MCF 10A (cell line): ENCODE data around the gene SHANK3. TPM values are rescaled to one million over a fixed set of nuclear protein-coding genes. Genes with fewer than 3 reads are reported as not detected.

ENCODE experiments used
- BruUV-seq: library from RNA; stranded (reverse); fragments of 400-500 nt; replicated peaks from 2 replicates; lab custom pipeline; 2021; lab: Mats Ljungman, UMichigan
- CTCF ChIA-PET: fragments of 300-600 bp; sonication (Branson Sonifier 250); formaldehyde crosslinking; extraction: SDS; loops from one replicate; lab custom pipeline; 2021; ENCODE audit warnings: antibody characterized with exemption, inconsistent platforms; lab: Yijun Ruan, JAX
- POLR2A ChIA-PET: fragments of 300-600, 350-650 bp; sonication (Branson Sonifier 250); formaldehyde crosslinking; extraction: SDS; loops from one replicate; lab custom pipeline; 2020; ENCODE audit warnings: antibody characterized with exemption, inconsistent platforms; lab: Yijun Ruan, JAX
- DNase-seq: peaks from one replicate; pipeline ENCODE4 v3.0.0-alpha.2; 2018; ENCODE audit not compliant: unreplicated experiment
- H3K27ac Mint-ChIP-seq: one replicate; pipeline ENCODE4 v1.8.0; 2022; ENCODE audit warnings: mild to moderate bottlenecking, low read depth, mixed read lengths; ENCODE audit not compliant: unreplicated experiment
- H3K27me3 Mint-ChIP-seq: one replicate; pipeline ENCODE4 v1.8.0; 2022; ENCODE audit warnings: mixed read lengths; ENCODE audit not compliant: insufficient read depth, unreplicated experiment
- H3K36me3 Mint-ChIP-seq: one replicate; pipeline ENCODE4 v1.8.0; 2022; ENCODE audit warnings: mild to moderate bottlenecking, moderate library complexity, mixed read lengths; ENCODE audit not compliant: insufficient read depth, unreplicated experiment
- H3K4me1 Mint-ChIP-seq: one replicate; pipeline ENCODE4 v1.8.0; 2022; ENCODE audit warnings: mixed read lengths; ENCODE audit not compliant: insufficient read depth, unreplicated experiment
- H3K4me3 Mint-ChIP-seq: one replicate; pipeline ENCODE4 v1.8.0; 2022; ENCODE audit warnings: mild to moderate bottlenecking, moderate library complexity, mixed read lengths; ENCODE audit not compliant: unreplicated experiment
- H3K9me3 Mint-ChIP-seq: one replicate; pipeline ENCODE4 v1.8.0; 2022; ENCODE audit warnings: mixed read lengths; ENCODE audit not compliant: unreplicated experiment
- intact Hi-C: fragments of 100-400 bp; cut with micrococcal nuclease; formaldehyde crosslinking; loops from 2 replicates; pipeline ENCODE4 v1.14.1; 2022
- total RNA-seq: library from RNA; stranded (reverse); gene quantifications from 2 replicates; pipeline ENCODE4 v1.2.3, GENCODE V29; 2022
- TF ChIP-seq, protein P1 (sequence below): fragments of 200-600 bp; IDR thresholded peaks from one replicate; pipeline ENCODE4 v1.8.0; 2022; ENCODE audit warnings: antibody characterized with exemption, mild to moderate bottlenecking; ENCODE audit not compliant: unreplicated experiment

Gene SHANK3
- total RNA-seq, 1 experiment from 2014 or later = 1.2 TPM

DNA sequence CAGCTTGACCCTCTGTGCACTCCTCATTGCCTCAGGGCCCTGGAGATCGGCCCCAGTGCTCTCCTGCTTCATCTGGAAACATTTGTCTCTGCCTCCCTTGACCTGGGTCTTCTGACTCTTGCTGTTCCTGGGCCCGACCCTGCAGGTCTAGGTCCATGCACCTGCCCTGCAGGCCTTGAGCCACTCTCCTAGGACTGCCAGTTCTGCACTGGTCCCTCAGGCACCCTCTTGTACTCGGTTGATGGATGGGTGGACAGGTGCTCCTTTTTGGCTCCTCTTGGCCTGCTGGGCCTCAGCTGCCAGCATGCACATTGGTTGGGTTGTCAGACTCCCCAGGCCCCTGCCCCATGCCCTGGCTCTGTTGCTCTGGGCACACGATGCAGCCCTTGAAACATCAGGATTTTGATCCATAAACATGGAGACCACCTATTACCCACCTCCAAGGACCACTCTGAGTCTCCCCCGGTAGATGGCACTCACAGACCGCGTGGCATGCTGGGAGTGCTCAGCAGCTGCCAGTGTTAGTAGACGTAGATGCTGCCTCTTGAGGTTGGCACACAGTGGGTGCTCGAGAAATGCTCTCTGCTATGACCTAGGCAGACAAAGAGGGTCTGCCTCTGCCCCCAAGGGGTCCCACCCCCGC, 45.2 kb downstream of the SHANK3 start:
- TF ChIP-seq, protein P1, sequence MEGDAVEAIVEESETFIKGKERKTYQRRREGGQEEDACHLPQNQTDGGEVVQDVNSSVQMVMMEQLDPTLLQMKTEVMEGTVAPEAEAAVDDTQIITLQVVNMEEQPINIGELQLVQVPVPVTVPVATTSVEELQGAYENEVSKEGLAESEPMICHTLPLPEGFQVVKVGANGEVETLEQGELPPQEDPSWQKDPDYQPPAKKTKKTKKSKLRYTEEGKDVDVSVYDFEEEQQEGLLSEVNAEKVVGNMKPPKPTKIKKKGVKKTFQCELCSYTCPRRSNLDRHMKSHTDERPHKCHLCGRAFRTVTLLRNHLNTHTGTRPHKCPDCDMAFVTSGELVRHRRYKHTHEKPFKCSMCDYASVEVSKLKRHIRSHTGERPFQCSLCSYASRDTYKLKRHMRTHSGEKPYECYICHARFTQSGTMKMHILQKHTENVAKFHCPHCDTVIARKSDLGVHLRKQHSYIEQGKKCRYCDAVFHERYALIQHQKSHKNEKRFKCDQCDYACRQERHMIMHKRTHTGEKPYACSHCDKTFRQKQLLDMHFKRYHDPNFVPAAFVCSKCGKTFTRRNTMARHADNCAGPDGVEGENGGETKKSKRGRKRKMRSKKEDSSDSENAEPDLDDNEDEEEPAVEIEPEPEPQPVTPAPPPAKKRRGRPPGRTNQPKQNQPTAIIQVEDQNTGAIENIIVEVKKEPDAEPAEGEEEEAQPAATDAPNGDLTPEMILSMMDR = no peak
- Mint-ChIP-seq H3K27ac (no peak overlapping the region), H3K27me3 (no peaks in the 10 kb centered on the region), H3K36me3 (no peaks in the 10 kb centered on the region), H3K9me3 (no peaks in the 10 kb centered on the region), H3K4me3 (no peak overlapping the region), H3K4me1 (no peaks in the 10 kb centered on the region)
- no peak for DNase-seq
- CTCF ChIA-PET = interaction anchor here (0.7 to 1.8 kb wide), 2 partner anchors 9 to 14 kb away, joined by 3 to 7 read pairs; no protein-coding TSS in a partner anchor
- intact Hi-C loops = no loop called here
- BruUV-seq = no TSS peak
- POLR2A ChIA-PET = no interaction called here

DNA sequence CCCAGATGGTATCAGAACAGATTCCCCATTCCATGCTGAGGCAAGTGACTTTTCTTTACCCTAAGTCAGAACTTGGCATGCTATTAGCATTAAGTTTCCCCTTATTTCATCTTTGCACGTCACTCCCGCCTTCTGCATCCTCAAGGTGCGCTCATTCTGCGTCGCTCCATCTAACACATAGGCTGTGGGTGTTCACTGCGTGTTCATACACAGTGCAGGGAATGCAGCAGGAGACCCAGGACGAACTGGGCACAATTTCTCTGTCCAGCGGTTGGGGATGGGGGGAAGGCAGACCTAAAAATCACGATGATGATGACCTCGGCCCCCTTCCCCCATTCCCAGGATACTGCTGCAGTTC, 45.7 kb downstream of the SHANK3 start:
- CTCF ChIA-PET = interaction anchor here (1.8 kb wide), 1 partner anchor 14 kb away, joined by 7 read pairs; no protein-coding TSS in a partner anchor
- Mint-ChIP-seq H3K36me3 (no peaks in the 10 kb centered on the region), H3K9me3 (no peaks in the 10 kb centered on the region), H3K4me3 (no peak overlapping the region), H3K4me1 (no peaks in the 10 kb centered on the region), H3K27ac (no peak overlapping the region), H3K27me3 (no peaks in the 10 kb centered on the region)
- no TSS peak for BruUV-seq
- TF ChIP-seq, protein P1 = no peak
- DNase-seq = no peak
- intact Hi-C loops = no loop called here
- POLR2A ChIA-PET = no interaction called here

DNA sequence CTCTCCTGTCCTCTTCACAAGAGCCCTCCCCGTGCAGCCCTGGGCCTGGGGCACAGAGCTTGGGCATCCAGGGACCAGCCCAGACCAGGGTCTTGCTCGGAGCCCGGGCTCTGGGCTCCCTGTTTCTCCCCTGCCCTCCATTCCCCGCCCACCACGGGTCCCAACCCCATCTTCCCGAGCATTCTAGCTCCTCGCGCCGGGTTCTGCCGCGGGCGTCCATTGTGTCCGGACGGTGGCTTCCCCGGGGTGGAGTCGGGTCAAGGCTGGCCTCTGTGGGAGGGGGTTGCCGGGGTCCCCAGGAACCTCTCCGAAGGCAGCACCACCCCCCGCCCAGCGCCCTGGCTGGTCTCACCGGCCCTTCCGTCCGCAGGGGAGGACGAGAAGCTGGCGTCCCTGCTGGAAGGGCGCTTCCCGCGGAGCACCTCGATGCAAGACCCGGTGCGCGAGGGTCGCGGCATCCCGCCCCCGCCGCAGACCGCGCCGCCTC, 47.2 kb downstream of the SHANK3 start:
- no peaks in the 10 kb centered on the region for H3K27me3 Mint-ChIP-seq
- TF ChIP-seq, protein P1 = no peak
- no peak for DNase-seq
- ChIA-PET CTCF (interaction anchor here (1.0 kb wide), 1 partner anchor 12 kb away, joined by 3 read pairs; no protein-coding TSS in a partner anchor), POLR2A (no interaction called here)
- BruUV-seq = no TSS peak
- no peaks in the 10 kb centered on the region for H3K9me3 Mint-ChIP-seq
- no peaks in the 10 kb centered on the region for H3K4me1 Mint-ChIP-seq
- intact Hi-C loops = no loop called here
- H3K27ac Mint-ChIP-seq = no peak overlapping the region
- H3K4me3 Mint-ChIP-seq = no peak overlapping the region
- no peaks in the 10 kb centered on the region for H3K36me3 Mint-ChIP-seq

DNA sequence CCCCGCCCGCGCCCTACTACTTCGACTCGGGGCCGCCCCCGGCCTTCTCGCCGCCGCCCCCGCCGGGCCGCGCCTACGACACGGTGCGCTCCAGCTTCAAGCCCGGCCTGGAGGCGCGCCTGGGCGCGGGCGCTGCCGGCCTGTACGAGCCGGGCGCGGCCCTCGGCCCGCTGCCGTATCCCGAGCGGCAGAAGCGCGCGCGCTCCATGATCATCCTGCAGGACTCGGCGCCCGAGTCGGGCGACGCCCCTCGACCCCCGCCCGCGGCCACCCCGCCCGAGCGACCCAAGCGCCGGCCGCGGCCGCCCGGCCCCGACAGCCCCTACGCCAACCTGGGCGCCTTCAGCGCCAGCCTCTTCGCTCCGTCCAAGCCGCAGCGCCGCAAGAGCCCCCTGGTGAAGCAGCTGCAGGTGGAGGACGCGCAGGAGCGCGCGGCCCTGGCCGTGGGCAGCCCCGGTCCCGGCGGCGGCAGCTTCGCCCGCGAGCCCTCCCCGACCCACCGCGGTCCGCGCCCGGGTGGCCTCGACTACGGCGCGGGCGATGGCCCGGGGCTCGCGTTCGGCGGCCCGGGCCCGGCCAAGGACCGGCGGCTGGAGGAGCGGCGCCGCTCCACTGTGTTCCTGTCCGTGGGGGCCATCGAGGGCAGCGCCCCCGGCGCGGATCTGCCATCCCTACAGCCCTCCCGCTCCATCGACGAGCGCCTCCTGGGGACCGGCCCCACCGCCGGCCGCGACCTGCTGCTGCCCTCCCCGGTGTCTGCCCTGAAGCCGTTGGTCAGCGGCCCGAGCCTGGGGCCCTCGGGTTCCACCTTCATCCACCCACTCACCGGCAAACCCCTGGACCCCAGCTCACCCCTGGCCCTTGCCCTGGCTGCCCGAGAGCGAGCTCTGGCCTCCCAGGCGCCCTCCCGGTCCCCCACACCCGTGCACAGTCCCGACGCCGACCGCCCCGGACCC, 48.0 kb downstream of the SHANK3 start:
- H3K4me1 Mint-ChIP-seq = no peaks in the 10 kb centered on the region
- DNase-seq = no peak
- no TSS peak for BruUV-seq
- intact Hi-C loops = no loop called here
- ChIA-PET CTCF (interaction anchor here (1.0 to 3.0 kb wide), 2 partner anchors 11 to 12 kb away, joined by 3 to 16 read pairs; no protein-coding TSS in a partner anchor), POLR2A (no interaction called here)
- TF ChIP-seq, protein P1 = no peak
- no peaks in the 10 kb centered on the region for H3K36me3 Mint-ChIP-seq
- no peak overlapping the region for H3K4me3 Mint-ChIP-seq
- H3K27me3 Mint-ChIP-seq = no peaks in the 10 kb centered on the region
- H3K27ac Mint-ChIP-seq = no peak overlapping the region
- no peaks in the 10 kb centered on the region for H3K9me3 Mint-ChIP-seq
